ENCODE measurements around the gene CACNB2.

DNA sequence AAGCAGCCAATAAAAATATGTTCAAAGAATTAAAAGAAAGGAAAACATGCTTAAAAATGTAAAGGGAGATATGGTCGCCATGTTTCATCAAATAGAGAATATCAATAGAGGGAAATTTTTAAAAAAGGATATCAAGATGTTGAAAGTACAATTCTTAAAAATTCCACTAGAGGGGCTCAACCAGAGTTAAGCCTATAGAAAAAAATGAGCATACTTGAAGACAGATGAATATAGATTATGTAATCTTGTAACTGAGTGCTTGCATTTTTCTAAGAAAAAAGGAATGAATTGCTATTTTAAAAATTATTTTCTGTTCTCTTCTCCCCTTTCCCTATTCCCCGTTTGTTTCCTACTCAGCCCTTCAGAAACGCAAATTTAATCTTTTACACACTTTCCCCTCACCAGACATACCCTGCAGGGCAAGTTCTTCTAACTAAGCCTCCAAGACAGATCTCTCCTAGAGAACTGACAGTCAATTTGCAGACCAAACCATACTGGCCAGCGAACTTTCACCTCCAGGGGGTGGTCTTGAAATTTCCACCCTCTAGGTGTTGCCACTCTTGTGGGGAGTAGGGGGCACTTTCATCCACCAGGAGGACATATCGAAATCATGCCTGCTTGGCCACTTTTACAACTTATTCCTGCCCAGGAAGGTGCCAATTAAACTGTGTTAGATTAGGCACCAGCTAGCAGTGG lies 443.5 kb downstream of the CACNB2 start:
- TF ChIP-seq, protein P1, sequence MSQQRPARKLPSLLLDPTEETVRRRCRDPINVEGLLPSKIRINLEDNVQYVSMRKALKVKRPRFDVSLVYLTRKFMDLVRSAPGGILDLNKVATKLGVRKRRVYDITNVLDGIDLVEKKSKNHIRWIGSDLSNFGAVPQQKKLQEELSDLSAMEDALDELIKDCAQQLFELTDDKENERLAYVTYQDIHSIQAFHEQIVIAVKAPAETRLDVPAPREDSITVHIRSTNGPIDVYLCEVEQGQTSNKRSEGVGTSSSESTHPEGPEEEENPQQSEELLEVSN (IDR thresholded peaks at IDR 0.05; ENCODE audit: borderline replicate concordance, low read depth), result no peak
- TF ChIP-seq RNF2 (IDR thresholded peaks at IDR 0.05; ENCODE audit: borderline replicate concordance, low read depth), result no peak
- no peak for TF ChIP-seq KDM1A (IDR thresholded peaks at IDR 0.05; ENCODE audit: low read depth)
- TF ChIP-seq, protein P2, sequence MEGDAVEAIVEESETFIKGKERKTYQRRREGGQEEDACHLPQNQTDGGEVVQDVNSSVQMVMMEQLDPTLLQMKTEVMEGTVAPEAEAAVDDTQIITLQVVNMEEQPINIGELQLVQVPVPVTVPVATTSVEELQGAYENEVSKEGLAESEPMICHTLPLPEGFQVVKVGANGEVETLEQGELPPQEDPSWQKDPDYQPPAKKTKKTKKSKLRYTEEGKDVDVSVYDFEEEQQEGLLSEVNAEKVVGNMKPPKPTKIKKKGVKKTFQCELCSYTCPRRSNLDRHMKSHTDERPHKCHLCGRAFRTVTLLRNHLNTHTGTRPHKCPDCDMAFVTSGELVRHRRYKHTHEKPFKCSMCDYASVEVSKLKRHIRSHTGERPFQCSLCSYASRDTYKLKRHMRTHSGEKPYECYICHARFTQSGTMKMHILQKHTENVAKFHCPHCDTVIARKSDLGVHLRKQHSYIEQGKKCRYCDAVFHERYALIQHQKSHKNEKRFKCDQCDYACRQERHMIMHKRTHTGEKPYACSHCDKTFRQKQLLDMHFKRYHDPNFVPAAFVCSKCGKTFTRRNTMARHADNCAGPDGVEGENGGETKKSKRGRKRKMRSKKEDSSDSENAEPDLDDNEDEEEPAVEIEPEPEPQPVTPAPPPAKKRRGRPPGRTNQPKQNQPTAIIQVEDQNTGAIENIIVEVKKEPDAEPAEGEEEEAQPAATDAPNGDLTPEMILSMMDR (IDR thresholded peaks at IDR 0.05), result 0 out of 3 replicates have a peak, but pooled peaks have one; percentile 27
- no peak for TF ChIP-seq BHLHE40 (IDR thresholded peaks at IDR 0.05; ENCODE audit: low read depth, low read length)
- TF ChIP-seq RAD21 (conservative IDR thresholded peaks at IDR 0.05 in 1 of 2, IDR thresholded peaks at IDR 0.05 in 1 of 2), result peak; percentile 9 to 28; a peak in 1 of 5 replicates
- TF ChIP-seq RARB (CRISPR knock-in tag; IDR thresholded peaks at IDR 0.05), result no peak
- TF ChIP-seq, protein P3, sequence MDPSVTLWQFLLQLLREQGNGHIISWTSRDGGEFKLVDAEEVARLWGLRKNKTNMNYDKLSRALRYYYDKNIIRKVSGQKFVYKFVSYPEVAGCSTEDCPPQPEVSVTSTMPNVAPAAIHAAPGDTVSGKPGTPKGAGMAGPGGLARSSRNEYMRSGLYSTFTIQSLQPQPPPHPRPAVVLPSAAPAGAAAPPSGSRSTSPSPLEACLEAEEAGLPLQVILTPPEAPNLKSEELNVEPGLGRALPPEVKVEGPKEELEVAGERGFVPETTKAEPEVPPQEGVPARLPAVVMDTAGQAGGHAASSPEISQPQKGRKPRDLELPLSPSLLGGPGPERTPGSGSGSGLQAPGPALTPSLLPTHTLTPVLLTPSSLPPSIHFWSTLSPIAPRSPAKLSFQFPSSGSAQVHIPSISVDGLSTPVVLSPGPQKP (IDR thresholded peaks at IDR 0.05; ENCODE audit: low read depth, low read length), result no peak
- TF ChIP-seq, protein P4, sequence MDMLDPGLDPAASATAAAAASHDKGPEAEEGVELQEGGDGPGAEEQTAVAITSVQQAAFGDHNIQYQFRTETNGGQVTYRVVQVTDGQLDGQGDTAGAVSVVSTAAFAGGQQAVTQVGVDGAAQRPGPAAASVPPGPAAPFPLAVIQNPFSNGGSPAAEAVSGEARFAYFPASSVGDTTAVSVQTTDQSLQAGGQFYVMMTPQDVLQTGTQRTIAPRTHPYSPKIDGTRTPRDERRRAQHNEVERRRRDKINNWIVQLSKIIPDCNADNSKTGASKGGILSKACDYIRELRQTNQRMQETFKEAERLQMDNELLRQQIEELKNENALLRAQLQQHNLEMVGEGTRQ (IDR thresholded peaks at IDR 0.05), result no peak

Measured in A549 (cell line).